GM12878 (cell line): ENCODE measurements around the gene CD300LG. TPM values are rescaled to one million over a fixed set of nuclear protein-coding genes. Genes with fewer than 3 reads are reported as not detected.

ENCODE experiments used
- ATAC-seq: fragments of 200-7000 bp; cut with Tn5 transposase; 3 replicates; pipeline ENCODE4 v1.9.1; 2020; ENCODE audit warnings: mild to moderate bottlenecking, moderate library complexity
- BruUV-seq: library from RNA; stranded (reverse); fragments of 400-500 nt; replicated peaks from 2 replicates; lab custom pipeline; 2021; lab: Mats Ljungman, UMichigan
- CTCF ChIA-PET: fragments of 300-600 bp; sonication (Branson Sonifier 250); formaldehyde crosslinking; extraction: SDS; loops from one replicate; lab custom pipeline; 2021; ENCODE audit warnings: inconsistent platforms; lab: Yijun Ruan, JAX
- POLR2A ChIA-PET: fragments of 350-600 bp; formaldehyde crosslinking; extraction: SDS; loops from one replicate; lab custom pipeline; 2021; ENCODE audit warnings: inconsistent platforms; lab: Charles Lee
- RAD21 ChIA-PET: fragments of 300-600 bp; sonication (Branson Sonifier 250); formaldehyde crosslinking; loops from one replicate; lab custom pipeline; 2023; ENCODE audit warnings: antibody characterized with exemption; ENCODE audit not compliant: unreplicated experiment; lab: Charles Lee
- SMC1A ChIA-PET: fragments of 300-600 bp; sonication (Branson Sonifier 250); formaldehyde crosslinking; loops from one replicate; lab custom pipeline; 2023; ENCODE audit not compliant: unreplicated experiment, uncharacterized antibody; lab: Charles Lee
- DNase-seq: peaks from one replicate; pipeline ENCODE4 v3.0.0-alpha.2; 2011; ENCODE audit warnings: low read depth, low spot score
- FAIRE-seq: peaks from 3 replicates; lab custom pipeline; 2011; peaks lifted over from hg19 to GRCh38; lab: Jason Lieb, UNC
- H2AFZ ChIP-seq: 2 replicates; pipeline ENCODE4 v1.6.0; 2011; ENCODE audit warnings: low read depth, low read length, control low read depth; ENCODE audit not compliant: control insufficient read depth
- H3K27ac ChIP-seq: 2 replicates; pipeline ENCODE4 v1.5.1; 2011; ENCODE audit warnings: control low read depth; ENCODE audit not compliant: control insufficient read depth, insufficient read depth
- H3K27me3 ChIP-seq, 2 experiments: replicated peaks in 1 of 2; 2 replicates each; pipeline versions ENCODE4 v1.6.0 to v1.6.1; 2011; ENCODE audit warnings: low read length in 1 of 2; ENCODE audit not compliant: control insufficient read depth in 2 of 2, insufficient read depth in 2 of 2
- H3K36me3 ChIP-seq, 2 experiments: 2 replicates each; pipeline ENCODE4 v1.5.1; 2011; ENCODE audit warnings: low read length in 1 of 2; ENCODE audit not compliant: control insufficient read depth in 2 of 2, insufficient read depth in 2 of 2
- H3K4me1 ChIP-seq: 2 replicates; pipeline ENCODE4 v1.6.1; 2011; ENCODE audit warnings: mild to moderate bottlenecking, low read length, moderate library complexity, mixed read lengths; ENCODE audit not compliant: control insufficient read depth, insufficient read depth
- H3K4me2 ChIP-seq: 2 replicates; pipeline ENCODE4 v1.6.0; 2011; ENCODE audit warnings: control low read depth; ENCODE audit not compliant: control insufficient read depth, insufficient read depth
- H3K4me3 ChIP-seq: fragments of 200-600 bp; sonication (generic); 2 replicates; pipeline ENCODE4 v1.5.1; 2016
- H3K79me2 ChIP-seq: 2 replicates; pipeline ENCODE4 v1.6.0; 2011; ENCODE audit warnings: low read length; ENCODE audit not compliant: control insufficient read depth, insufficient read depth
- H3K9ac ChIP-seq: 2 replicates; pipeline ENCODE4 v1.8.0; 2011; ENCODE audit warnings: low read length, control low read depth, mixed read lengths; ENCODE audit not compliant: control insufficient read depth, insufficient read depth
- H3K9me3 ChIP-seq: replicated peaks from 3 replicates; pipeline ENCODE4 v1.5.1; 2011; ENCODE audit warnings: mild to moderate bottlenecking, low read length; ENCODE audit not compliant: control insufficient read depth, insufficient read depth
- H4K20me1 ChIP-seq: 2 replicates; pipeline ENCODE4 v1.6.0; 2011; ENCODE audit not compliant: control insufficient read depth, insufficient read depth
- GATAD2B ChIP-seq: fragments of 450-650 bp; conservative IDR thresholded peaks from 2 replicates; pipeline ENCODE4 v1.6.1; 2017; ENCODE audit warnings: low read depth, mild to moderate bottlenecking, moderate library complexity
- IKZF1 ChIP-seq: fragments of 450-650 bp; conservative IDR thresholded peaks from 2 replicates; pipeline ENCODE4 v1.6.1; 2017; ENCODE audit warnings: antibody characterized with exemption, mild to moderate bottlenecking
- JUND ChIP-seq: IDR thresholded peaks from 2 replicates; pipeline ENCODE4 v1.6.1; 2012; ENCODE audit warnings: low read depth, mild to moderate bottlenecking, low read length, improper control_type of control experiment, moderate library complexity
- LARP7 ChIP-seq: fragments of 450-650 bp; IDR thresholded peaks from 2 replicates; pipeline ENCODE4 v1.6.1; 2017; ENCODE audit warnings: mild to moderate bottlenecking
- MTA2 ChIP-seq: fragments of 450-650 bp; IDR thresholded peaks from 2 replicates; pipeline ENCODE4 v1.6.1; 2016; ENCODE audit warnings: low read depth, mild to moderate bottlenecking, moderate library complexity
- NR2F1 ChIP-seq: fragments of 450-650 bp; conservative IDR thresholded peaks from 2 replicates; pipeline ENCODE4 v1.6.1; 2017; ENCODE audit warnings: mild to moderate bottlenecking
- POLR2AphosphoS5 ChIP-seq: IDR thresholded peaks from 2 replicates; pipeline ENCODE4 v1.6.1; 2011; ENCODE audit warnings: mild to moderate bottlenecking, low read length, inconsistent platforms
- WRNIP1 ChIP-seq: IDR thresholded peaks from 2 replicates; pipeline ENCODE4 v1.6.1; 2011; ENCODE audit warnings: low read depth, low read length, improper control_type of control experiment, borderline replicate concordance
- ZZZ3 ChIP-seq: IDR thresholded peaks from 2 replicates; pipeline ENCODE4 v1.6.1; 2011; ENCODE audit warnings: low read depth; ENCODE audit not compliant: control insufficient read depth, insufficient read length
- WGBS: methylation state at CpG from one replicate; pipeline ENCODE4 v1.1.6; 2016; ENCODE audit warnings: low lambda C conversion rate; ENCODE audit not compliant: insufficient replicate concordance, insufficient coverage; ENCODE audit errors: missing lambda C conversion rate; 5-methylcytosine and 5-hydroxymethylcytosine counted together
- in situ Hi-C: fragments of 300-500 bp; cut with MboI; formaldehyde crosslinking; loops from 9 replicates; pipeline ENCODE4 v1.14.3; 2018; ENCODE audit warnings: mixed read lengths
- intact Hi-C: fragments of 100-400 bp; cut with micrococcal nuclease; formaldehyde crosslinking; loops from one replicate; pipeline ENCODE4 v1.14.2; 2022; ENCODE audit not compliant: unreplicated experiment
- polyA plus RNA-seq, 11 experiments: library from polyadenylated mRNA; depleted of rRNA in 4 of 11; unstranded in 6 of 11; stranded (reverse) in 5 of 11; fragments of >200 nt; fragmentation: Nextera tagmentation in 4 of 11; fragmentation: Illumina TruSeq in 1 of 11; extraction: Ambion mirVana in 4 of 11; extraction: Trizol in 1 of 11; gene quantifications; 1 replicate in 1 of 11; 2 replicates in 10 of 11; pipeline versions ENCODE4 v1.2.1 to v1.2.3, GENCODE V29; 2011 to 2016; ENCODE audit warnings: inconsistent platforms in 2 of 11, missing spikeins in 2 of 11, low read depth in 1 of 11
- total RNA-seq, 4 experiments: library from RNA; depleted of rRNA in 3 of 4; stranded (reverse); fragments of >200 nt in 3 of 4; fragmentation: Illumina TruSeq in 1 of 4; extraction: Trizol in 1 of 4; gene quantifications; 2 replicates each; pipeline versions ENCODE4 v1.2.1 to v1.2.3, GENCODE V29; 2013 to 2021
- TF ChIP-seq, protein P1 (sequence below): IDR thresholded peaks from 2 replicates; pipeline ENCODE4 v1.6.1; 2012; ENCODE audit warnings: improper control_type of control experiment, low read depth, low read length; ENCODE audit not compliant: insufficient replicate concordance
- TF ChIP-seq, protein P2 (sequence below), 3 experiments: IDR thresholded peaks in 2 of 3; conservative IDR thresholded peaks in 1 of 3; 2 replicates each; pipeline ENCODE4 v1.5.1; 2011; ENCODE audit warnings: low read depth in 3 of 3, low read length in 3 of 3, mild to moderate bottlenecking in 3 of 3, control low read depth in 2 of 3, moderate library complexity in 2 of 3, inconsistent platforms in 1 of 3, mixed read lengths in 1 of 3; ENCODE audit not compliant: control insufficient read depth in 2 of 3, insufficient read depth in 1 of 3; ENCODE audit errors: extremely low read depth in 1 of 3
- TF ChIP-seq, protein P3 (sequence below): IDR thresholded peaks from 2 replicates; pipeline ENCODE4 v1.6.1; 2011; ENCODE audit warnings: mild to moderate bottlenecking, low read depth, low read length, moderate library complexity; ENCODE audit not compliant: insufficient replicate concordance

CD300LG gene
- total and polyA plus RNA-seq, 10 of the 15 experiments (the other 5 are each of a cell fraction or from before 2014, with no cell fraction given): not detected

DNA sequence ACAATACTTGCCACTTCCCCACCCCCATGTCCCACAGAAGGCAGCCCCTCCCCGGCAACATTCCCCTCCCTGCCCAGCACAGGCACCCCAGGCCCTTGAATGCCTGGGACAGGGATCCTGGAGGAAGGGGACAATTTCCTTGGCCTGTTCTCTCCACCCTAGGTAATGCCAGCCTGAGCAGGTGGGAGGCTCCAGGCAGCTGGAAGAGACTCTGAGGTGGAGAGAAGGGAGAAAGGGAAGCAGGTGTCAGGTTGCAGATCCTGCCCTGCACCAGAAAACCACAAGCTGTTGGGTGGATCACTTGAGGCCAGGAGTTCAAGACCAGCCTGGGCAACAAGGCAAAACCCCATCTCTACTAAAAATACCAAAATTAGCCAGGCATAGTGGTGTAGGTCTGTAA lies 51.5 kb downstream of the CD300LG start:
- Histone ChIP-seq H3K9ac (no peak overlapping the region), H4K20me1 (no peaks in the 10 kb centered on the region; the same call in 1 of the 2 replicates), H3K27ac (no peak overlapping the region), H3K4me3 (no peak overlapping the region), H3K36me3 (no peaks in the 10 kb centered on the region), H2AFZ (no peak overlapping the region), H3K27me3 (peaks cover 3 to 7% of the 10 kb centered on the region in 2 experiments; a peak in 3 of 4 replicates), H3K4me1 (0 out of 2 replicates have a peak, but pooled peaks cover 5% of the 10 kb centered on the region), H3K4me2 (no peak overlapping the region), H3K9me3 (no peaks in the 10 kb centered on the region), H3K79me2 (no peaks in the 10 kb centered on the region)
- FAIRE-seq (no peak), ATAC-seq (no peak), DNase-seq (no peak)
- in situ Hi-C loops (no loop called here), intact Hi-C loops (no loop called here)
- ChIA-PET RAD21 (no interaction called here), POLR2A (no interaction called here), CTCF (no interaction called here), SMC1A (no interaction called here)
- no TSS peak for BruUV-seq
- WGBS: no CpG with 5 or more reads among the region's 1 CpG
- TF ChIP-seq, protein P1, sequence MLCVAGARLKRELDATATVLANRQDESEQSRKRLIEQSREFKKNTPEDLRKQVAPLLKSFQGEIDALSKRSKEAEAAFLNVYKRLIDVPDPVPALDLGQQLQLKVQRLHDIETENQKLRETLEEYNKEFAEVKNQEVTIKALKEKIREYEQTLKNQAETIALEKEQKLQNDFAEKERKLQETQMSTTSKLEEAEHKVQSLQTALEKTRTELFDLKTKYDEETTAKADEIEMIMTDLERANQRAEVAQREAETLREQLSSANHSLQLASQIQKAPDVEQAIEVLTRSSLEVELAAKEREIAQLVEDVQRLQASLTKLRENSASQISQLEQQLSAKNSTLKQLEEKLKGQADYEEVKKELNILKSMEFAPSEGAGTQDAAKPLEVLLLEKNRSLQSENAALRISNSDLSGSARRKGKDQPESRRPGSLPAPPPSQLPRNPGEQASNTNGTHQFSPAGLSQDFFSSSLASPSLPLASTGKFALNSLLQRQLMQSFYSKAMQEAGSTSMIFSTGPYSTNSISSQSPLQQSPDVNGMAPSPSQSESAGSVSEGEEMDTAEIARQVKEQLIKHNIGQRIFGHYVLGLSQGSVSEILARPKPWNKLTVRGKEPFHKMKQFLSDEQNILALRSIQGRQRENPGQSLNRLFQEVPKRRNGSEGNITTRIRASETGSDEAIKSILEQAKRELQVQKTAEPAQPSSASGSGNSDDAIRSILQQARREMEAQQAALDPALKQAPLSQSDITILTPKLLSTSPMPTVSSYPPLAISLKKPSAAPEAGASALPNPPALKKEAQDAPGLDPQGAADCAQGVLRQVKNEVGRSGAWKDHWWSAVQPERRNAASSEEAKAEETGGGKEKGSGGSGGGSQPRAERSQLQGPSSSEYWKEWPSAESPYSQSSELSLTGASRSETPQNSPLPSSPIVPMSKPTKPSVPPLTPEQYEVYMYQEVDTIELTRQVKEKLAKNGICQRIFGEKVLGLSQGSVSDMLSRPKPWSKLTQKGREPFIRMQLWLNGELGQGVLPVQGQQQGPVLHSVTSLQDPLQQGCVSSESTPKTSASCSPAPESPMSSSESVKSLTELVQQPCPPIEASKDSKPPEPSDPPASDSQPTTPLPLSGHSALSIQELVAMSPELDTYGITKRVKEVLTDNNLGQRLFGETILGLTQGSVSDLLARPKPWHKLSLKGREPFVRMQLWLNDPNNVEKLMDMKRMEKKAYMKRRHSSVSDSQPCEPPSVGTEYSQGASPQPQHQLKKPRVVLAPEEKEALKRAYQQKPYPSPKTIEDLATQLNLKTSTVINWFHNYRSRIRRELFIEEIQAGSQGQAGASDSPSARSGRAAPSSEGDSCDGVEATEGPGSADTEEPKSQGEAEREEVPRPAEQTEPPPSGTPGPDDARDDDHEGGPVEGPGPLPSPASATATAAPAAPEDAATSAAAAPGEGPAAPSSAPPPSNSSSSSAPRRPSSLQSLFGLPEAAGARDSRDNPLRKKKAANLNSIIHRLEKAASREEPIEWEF: no peak
- TF ChIP-seq NR2F1 (no peak), ZZZ3 (no peak), WRNIP1 (no peak), IKZF1 (no peak), POLR2AphosphoS5 (no peak), JUND (no peak), MTA2 (no peak), LARP7 (no peak), GATAD2B (no peak)
- TF ChIP-seq, protein P2, sequence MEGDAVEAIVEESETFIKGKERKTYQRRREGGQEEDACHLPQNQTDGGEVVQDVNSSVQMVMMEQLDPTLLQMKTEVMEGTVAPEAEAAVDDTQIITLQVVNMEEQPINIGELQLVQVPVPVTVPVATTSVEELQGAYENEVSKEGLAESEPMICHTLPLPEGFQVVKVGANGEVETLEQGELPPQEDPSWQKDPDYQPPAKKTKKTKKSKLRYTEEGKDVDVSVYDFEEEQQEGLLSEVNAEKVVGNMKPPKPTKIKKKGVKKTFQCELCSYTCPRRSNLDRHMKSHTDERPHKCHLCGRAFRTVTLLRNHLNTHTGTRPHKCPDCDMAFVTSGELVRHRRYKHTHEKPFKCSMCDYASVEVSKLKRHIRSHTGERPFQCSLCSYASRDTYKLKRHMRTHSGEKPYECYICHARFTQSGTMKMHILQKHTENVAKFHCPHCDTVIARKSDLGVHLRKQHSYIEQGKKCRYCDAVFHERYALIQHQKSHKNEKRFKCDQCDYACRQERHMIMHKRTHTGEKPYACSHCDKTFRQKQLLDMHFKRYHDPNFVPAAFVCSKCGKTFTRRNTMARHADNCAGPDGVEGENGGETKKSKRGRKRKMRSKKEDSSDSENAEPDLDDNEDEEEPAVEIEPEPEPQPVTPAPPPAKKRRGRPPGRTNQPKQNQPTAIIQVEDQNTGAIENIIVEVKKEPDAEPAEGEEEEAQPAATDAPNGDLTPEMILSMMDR (IDR thresholded peaks at IDR 0.05 in 2 of 3, conservative IDR thresholded peaks at IDR 0.05 in 1 of 3; ENCODE audit: control insufficient read depth in 2 of 3, extremely low read depth in 1 of 3, insufficient read depth in 1 of 3, low read depth in 3 of 3, low read length in 3 of 3): no peak
- TF ChIP-seq, protein P3, sequence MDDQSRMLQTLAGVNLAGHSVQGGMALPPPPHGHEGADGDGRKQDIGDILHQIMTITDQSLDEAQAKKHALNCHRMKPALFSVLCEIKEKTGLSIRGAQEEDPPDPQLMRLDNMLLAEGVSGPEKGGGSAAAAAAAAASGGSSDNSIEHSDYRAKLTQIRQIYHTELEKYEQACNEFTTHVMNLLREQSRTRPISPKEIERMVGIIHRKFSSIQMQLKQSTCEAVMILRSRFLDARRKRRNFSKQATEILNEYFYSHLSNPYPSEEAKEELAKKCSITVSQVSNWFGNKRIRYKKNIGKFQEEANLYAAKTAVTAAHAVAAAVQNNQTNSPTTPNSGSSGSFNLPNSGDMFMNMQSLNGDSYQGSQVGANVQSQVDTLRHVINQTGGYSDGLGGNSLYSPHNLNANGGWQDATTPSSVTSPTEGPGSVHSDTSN: no peak
